IPS-11a (cell line): Measurements from ENCODE around the gene HOXD1.

Experiments used
- H3K4me3 ChIP-seq: one replicate; pipeline ENCODE4 v1.5.1; 2013; ENCODE audit warnings: low read depth, low read length, control low read depth

HOXD1 gene

GRCh38 chr2:176187899-176188773 is at the start of gene HOXD1:
Gene HOXD1, plus strand, starts transcription at chr2:176188668. Its CDS starts 134 bp downstream, at chr2:176188802.
- H3K4me3 ChIP-seq: peak within 1 kb of the TSS; percentile 14

GRCh38 chr2:176138923-176139660 is 49.4 kb upstream of the HOXD1 start:
- H3K4me3 ChIP-seq: no peak overlapping the region

- no peak overlapping the region for H3K4me3 ChIP-seq
Measured at GRCh38 chr2:176139661-176140512, 48.6 kb upstream of the HOXD1 start.

GRCh38 chr2:176140513-176141317 is 47.8 kb upstream of the HOXD1 start:
- peak overlapping the region; percentile 38 for H3K4me3 ChIP-seq

- H3K4me3 ChIP-seq: no peak overlapping the region
Measured at GRCh38 chr2:176142281-176142680, 46.2 kb upstream of the HOXD1 start.

GRCh38 chr2:176145085-176145969 is 43.1 kb upstream of the HOXD1 start:
- H3K4me3 ChIP-seq: no peak overlapping the region

GRCh38 chr2:176146101-176146500 is 42.4 kb upstream of the HOXD1 start:
- no peak overlapping the region for H3K4me3 ChIP-seq

- no peak overlapping the region for H3K4me3 ChIP-seq
Measured at GRCh38 chr2:176146645-176147044, 41.8 kb upstream of the HOXD1 start.

GRCh38 chr2:176147210-176147799 is 41.2 kb upstream of the HOXD1 start:
- no peak overlapping the region for H3K4me3 ChIP-seq

- H3K4me3 ChIP-seq: no peak overlapping the region
Measured at GRCh38 chr2:176147800-176148496, 40.5 kb upstream of the HOXD1 start.

GRCh38 chr2:176148751-176149421 is 39.6 kb upstream of the HOXD1 start:
- H3K4me3 ChIP-seq: no peak overlapping the region

- H3K4me3 ChIP-seq: no peak overlapping the region
Measured at GRCh38 chr2:176149481-176149938, 39.0 kb upstream of the HOXD1 start.

GRCh38 chr2:176149939-176150583 is 38.4 kb upstream of the HOXD1 start:
- H3K4me3 ChIP-seq: no peak overlapping the region

- H3K4me3 ChIP-seq: no peak overlapping the region
Measured at GRCh38 chr2:176150584-176151441, 37.7 kb upstream of the HOXD1 start.

GRCh38 chr2:176151442-176152287 is 36.8 kb upstream of the HOXD1 start, which contains the start of gene HOXD4:
Gene HOXD4, plus strand, starts transcription at chr2:176151550. Its CDS starts 84 bp downstream, at chr2:176151634.
- no peak within 1 kb of the TSS for H3K4me3 ChIP-seq
